HCT116 (cell line): Measurements from ENCODE around the gene TTF2. TPM values are rescaled to one million over a fixed set of nuclear protein-coding genes. Genes with fewer than 3 reads are reported as not detected.
A peak's percentile ranks its signal among the peaks of the same experiment; 100 is the strongest.

ENCODE experiments used
- ATAC-seq: fragments of 200-7000 bp; cut with Tn5 transposase; 2 replicates; pipeline ENCODE4 v1.9.1; 2020; ENCODE audit warnings: mild to moderate bottlenecking, moderate library complexity
- BruUV-seq: library from RNA; stranded (reverse); fragments of 400-500 nt; replicated peaks from 2 replicates; lab custom pipeline; 2021; lab: Mats Ljungman, UMichigan
- CTCF ChIA-PET: fragments of 300-600 bp; sonication (Branson Sonifier 250); formaldehyde crosslinking; loops from one replicate; lab custom pipeline; 2021; ENCODE audit warnings: antibody characterized with exemption; lab: Charles Lee
- POLR2A ChIA-PET: fragments of 300-600, 350-600 bp; sonication (Branson Sonifier 250); formaldehyde crosslinking; loops from one replicate; lab custom pipeline; 2021; ENCODE audit warnings: antibody characterized with exemption; lab: Charles Lee
- RAD21 ChIA-PET, 2 experiments: fragments of 300-600 bp; sonication (Branson Sonifier 250); formaldehyde crosslinking; loops; one replicate each; lab custom pipeline; 2023; ENCODE audit warnings: low total read pairs in 2 of 2; ENCODE audit not compliant: uncharacterized antibody in 2 of 2, unreplicated experiment in 2 of 2, low non-redundant PET in 1 of 2; lab: Charles Lee
- DNase-seq: peaks from one replicate; pipeline ENCODE4 v3.0.0-alpha.2; 2010; ENCODE audit warnings: low read depth, low spot score
- H2AFZ ChIP-seq: fragments of 200-600 bp; shearing (Covaris generic), sonication (generic); 2 replicates; pipeline ENCODE4 v1.6.1; 2017; ENCODE audit warnings: low read depth, mixed run types, mixed read lengths, antibody characterized with exemption, low read length; ENCODE audit not compliant: poor library complexity, severe bottlenecking
- H3K27ac ChIP-seq: 2 replicates; pipeline ENCODE4 v1.5.1; 2012; ENCODE audit warnings: low read depth, low read length
- H3K27me3 ChIP-seq: fragments of 200-600 bp; sonication (generic); 2 replicates; pipeline ENCODE4 v1.6.1; 2016; ENCODE audit warnings: mixed run types, low read length, mixed read lengths; ENCODE audit not compliant: insufficient read depth
- H3K36me3 ChIP-seq, 2 experiments: fragments of 200-500 bp in 1 of 2; fragments of 200-600 bp in 1 of 2; sonication (Bioruptor generic) in 1 of 2; sonication (generic) in 1 of 2; 2 replicates each; pipeline versions ENCODE4 v1.5.1 to v1.6.1; 2014 to 2016; ENCODE audit warnings: low read length in 2 of 2, inconsistent platforms in 1 of 2, mixed read lengths in 1 of 2, mixed run types in 1 of 2; ENCODE audit not compliant: insufficient read depth in 2 of 2, control insufficient read depth in 1 of 2
- H3K4me1 ChIP-seq, 2 experiments: fragments of 200-600 bp in 1 of 2; sonication (generic) in 1 of 2; 2 replicates each; pipeline versions ENCODE4 v1.5.1 to v1.6.1; 2012 to 2017; ENCODE audit warnings: low read length in 2 of 2, inconsistent platforms in 1 of 2, mild to moderate bottlenecking in 1 of 2, mixed read lengths in 1 of 2, mixed run types in 1 of 2, moderate library complexity in 1 of 2; ENCODE audit not compliant: insufficient read depth in 2 of 2, control insufficient read depth in 1 of 2
- H3K4me2 ChIP-seq: fragments of 200-600 bp; sonication (generic); 2 replicates; pipeline ENCODE4 v1.6.1; 2017; ENCODE audit warnings: mixed run types, low read length, mixed read lengths
- H3K4me3 ChIP-seq, 2 experiments: fragments of 200-600 bp in 1 of 2; sonication (generic) in 1 of 2; replicated peaks in 1 of 2; 2 replicates each; pipeline ENCODE4 v1.5.1; 2011 to 2016; ENCODE audit warnings: low read length in 2 of 2, control low read depth in 1 of 2, low read depth in 1 of 2, mild to moderate bottlenecking in 1 of 2, mixed read lengths in 1 of 2, mixed run types in 1 of 2
- H3K79me2 ChIP-seq: fragments of 200-600 bp; sonication (generic); 2 replicates; pipeline ENCODE4 v1.6.1; 2017; ENCODE audit warnings: mild to moderate bottlenecking, mixed run types, low read length, moderate library complexity, mixed read lengths; ENCODE audit not compliant: insufficient read depth
- H3K9ac ChIP-seq: fragments of 200-600 bp; sonication (generic); 2 replicates; pipeline ENCODE4 v1.6.1; 2016; ENCODE audit warnings: low read length, mixed read lengths
- H3K9me2 ChIP-seq: fragments of 200-600 bp; sonication (generic), shearing (Covaris generic); 2 replicates; pipeline ENCODE4 v1.6.1; 2017; ENCODE audit warnings: mixed run types, mild to moderate bottlenecking, moderate library complexity; ENCODE audit not compliant: insufficient read depth
- H3K9me3 ChIP-seq, 2 experiments: fragments of 200-500 bp in 1 of 2; fragments of 200-600 bp in 1 of 2; sonication (Bioruptor generic) in 1 of 2; sonication (generic) in 1 of 2; 2 replicates each; pipeline ENCODE4 v1.6.1; 2014 to 2017; ENCODE audit warnings: low read length in 2 of 2, mixed read lengths in 2 of 2, inconsistent platforms in 1 of 2, low read depth in 1 of 2, mild to moderate bottlenecking in 1 of 2, mixed run types in 1 of 2, moderate library complexity in 1 of 2; ENCODE audit not compliant: control insufficient read depth in 1 of 2, insufficient read depth in 1 of 2
- H4K20me1 ChIP-seq: fragments of 200-600 bp; sonication (generic), shearing (Covaris generic); 2 replicates; pipeline ENCODE4 v1.6.1; 2017; ENCODE audit warnings: mixed run types, mild to moderate bottlenecking, moderate library complexity; ENCODE audit not compliant: insufficient read depth
- CEBPB ChIP-seq: IDR thresholded peaks from 2 replicates; pipeline ENCODE4 v1.6.1; 2012; ENCODE audit warnings: low read depth
- EZH2phosphoT487 ChIP-seq: fragments of 200-600 bp; IDR thresholded peaks from 2 replicates; pipeline ENCODE4 v1.6.1; 2018; ENCODE audit warnings: antibody characterized with exemption, borderline replicate concordance
- JUND ChIP-seq: IDR thresholded peaks from 2 replicates; pipeline ENCODE4 v1.6.1; 2012
- POLR2A ChIP-seq: IDR thresholded peaks from 2 replicates; pipeline ENCODE4 v1.7.0; 2011; ENCODE audit warnings: borderline replicate concordance; ENCODE audit not compliant: insufficient read depth, insufficient read length; ENCODE audit errors: extremely low read depth
- TCF7L2 ChIP-seq: IDR thresholded peaks from 2 replicates; pipeline ENCODE4 v1.7.0; 2011; ENCODE audit warnings: borderline replicate concordance, inconsistent platforms; ENCODE audit not compliant: insufficient read depth, insufficient read length; ENCODE audit errors: extremely low read depth
- ZFX ChIP-seq: fragments of 450-650 bp; IDR thresholded peaks from 2 replicates; pipeline ENCODE4 v1.6.1; 2017
- intact Hi-C: fragments of 100-400 bp; cut with micrococcal nuclease; formaldehyde crosslinking; loops from 2 replicates; pipeline ENCODE4 v1.10.0; 2022
- total RNA-seq: library from RNA; stranded (reverse); gene quantifications from one replicate; pipeline ENCODE4 v1.2.1, GENCODE V29; 2021; ENCODE audit not compliant: unreplicated experiment
- TF ChIP-seq, protein P1 (sequence below): IDR thresholded peaks from 2 replicates; pipeline ENCODE4 v1.6.1; 2012
- TF ChIP-seq, protein P2 (sequence below): IDR thresholded peaks from 2 replicates; pipeline ENCODE4 v1.6.1; 2012
- TF ChIP-seq, protein P3 (sequence below): IDR thresholded peaks from 2 replicates; pipeline ENCODE4 v1.6.1; 2012; ENCODE audit warnings: low read depth

TTF2 gene
- total RNA-seq, 1 experiment from 2014 or later: 60.3 TPM

DNA sequence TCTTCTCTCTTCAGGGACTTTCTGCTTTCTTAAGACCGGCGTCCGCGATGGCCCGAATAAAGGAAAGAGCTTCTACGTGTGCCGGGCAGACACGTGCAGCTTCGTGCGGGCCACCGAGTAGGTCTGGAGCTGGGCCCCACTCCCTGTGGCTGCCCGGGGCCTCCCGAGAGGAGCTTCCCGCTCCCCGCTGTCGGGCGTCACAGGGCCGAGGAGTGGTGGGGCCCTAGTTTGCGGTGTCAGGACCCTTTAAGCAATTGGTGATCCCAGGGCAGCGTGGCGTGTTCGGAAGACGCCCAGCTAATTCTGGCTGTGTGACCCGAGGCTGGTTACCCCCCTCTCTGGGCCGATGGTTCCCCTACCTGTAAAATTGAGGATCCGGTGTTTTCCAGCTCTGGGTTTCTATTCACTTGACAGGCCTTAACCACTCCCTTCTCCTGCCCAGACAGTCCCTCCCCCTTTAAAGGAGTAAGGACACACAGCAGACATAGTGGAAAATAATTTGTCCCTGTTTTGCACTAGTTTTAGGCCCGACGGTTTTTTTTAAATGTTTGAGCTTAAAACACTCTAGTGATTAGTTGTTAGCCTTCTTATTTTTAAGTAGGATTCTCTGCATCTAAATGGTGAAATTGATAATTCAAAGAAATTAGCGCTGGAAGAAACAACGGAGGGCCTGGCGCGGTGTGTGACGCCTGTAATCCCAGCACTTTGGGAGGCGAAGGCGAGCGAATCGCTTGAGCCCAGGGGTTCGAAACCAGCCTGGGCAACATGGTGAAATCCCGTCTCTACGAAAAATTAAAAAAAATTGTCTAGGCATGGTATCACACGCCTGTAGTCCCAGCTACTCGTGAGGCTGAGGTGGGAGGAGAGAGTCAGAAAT is 553 bp downstream of the TTF2 start:
- Histone ChIP-seq H3K9ac (peak overlapping the region; percentile 89), H4K20me1 (no peaks in the 10 kb centered on the region), H3K4me3 (peak overlapping the region; percentile 90 to 95), H3K4me2 (peak overlapping the region; percentile 86), H3K27me3 (no peaks in the 10 kb centered on the region), H3K9me3 (no peaks in the 10 kb centered on the region), H3K9me2 (no peaks in the 10 kb centered on the region), H3K36me3 (peaks cover 0 to 4% of the 10 kb centered on the region in 2 experiments; a peak in 1 of 4 replicates), H3K4me1 (peaks cover 4 to 15% of the 10 kb centered on the region in 2 experiments; a peak in 3 of 4 replicates), H3K79me2 (peaks cover 52% of the 10 kb centered on the region), H2AFZ (no peak overlapping the region), H3K27ac (peak overlapping the region; percentile 45)
- TSS peak; percentile 81 for BruUV-seq
- intact Hi-C loops: loop anchor here (10.0 kb wide), 1 partner anchor 834 kb away; no protein-coding TSS in a partner anchor
- ATAC-seq (peak; percentile 59), DNase-seq (peak; percentile 21)
- ChIA-PET POLR2A (interaction anchor here (0.8 to 2.7 kb wide), 8 partner anchors 8 to 869 kb away, joined by 3 to 9 read pairs (median 3); partner anchors contain the start of genes GDAP2 and WDR3), RAD21 (interaction anchor here in 1 of 2 experiments (1.3 kb wide), 1 partner anchor 323 kb away, joined by 3 read pairs; no protein-coding TSS in a partner anchor), CTCF (interaction anchor here (0.6 to 2.6 kb wide), 9 partner anchors 68 to 737 kb away, joined by 3 to 28 read pairs (median 4); no protein-coding TSS in a partner anchor)
- TF ChIP-seq, protein P1, sequence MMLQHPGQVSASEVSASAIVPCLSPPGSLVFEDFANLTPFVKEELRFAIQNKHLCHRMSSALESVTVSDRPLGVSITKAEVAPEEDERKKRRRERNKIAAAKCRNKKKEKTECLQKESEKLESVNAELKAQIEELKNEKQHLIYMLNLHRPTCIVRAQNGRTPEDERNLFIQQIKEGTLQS: no peak
- TF ChIP-seq, protein P2, sequence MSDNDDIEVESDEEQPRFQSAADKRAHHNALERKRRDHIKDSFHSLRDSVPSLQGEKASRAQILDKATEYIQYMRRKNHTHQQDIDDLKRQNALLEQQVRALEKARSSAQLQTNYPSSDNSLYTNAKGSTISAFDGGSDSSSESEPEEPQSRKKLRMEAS: peak; percentile 58
- TF ChIP-seq JUND (no peak), TCF7L2 (no peak), CEBPB (no peak), POLR2A (no peak), ZFX (peak; percentile 41; the same call in 1 of the 2 replicates), EZH2phosphoT487 (no peak)
- TF ChIP-seq, protein P3, sequence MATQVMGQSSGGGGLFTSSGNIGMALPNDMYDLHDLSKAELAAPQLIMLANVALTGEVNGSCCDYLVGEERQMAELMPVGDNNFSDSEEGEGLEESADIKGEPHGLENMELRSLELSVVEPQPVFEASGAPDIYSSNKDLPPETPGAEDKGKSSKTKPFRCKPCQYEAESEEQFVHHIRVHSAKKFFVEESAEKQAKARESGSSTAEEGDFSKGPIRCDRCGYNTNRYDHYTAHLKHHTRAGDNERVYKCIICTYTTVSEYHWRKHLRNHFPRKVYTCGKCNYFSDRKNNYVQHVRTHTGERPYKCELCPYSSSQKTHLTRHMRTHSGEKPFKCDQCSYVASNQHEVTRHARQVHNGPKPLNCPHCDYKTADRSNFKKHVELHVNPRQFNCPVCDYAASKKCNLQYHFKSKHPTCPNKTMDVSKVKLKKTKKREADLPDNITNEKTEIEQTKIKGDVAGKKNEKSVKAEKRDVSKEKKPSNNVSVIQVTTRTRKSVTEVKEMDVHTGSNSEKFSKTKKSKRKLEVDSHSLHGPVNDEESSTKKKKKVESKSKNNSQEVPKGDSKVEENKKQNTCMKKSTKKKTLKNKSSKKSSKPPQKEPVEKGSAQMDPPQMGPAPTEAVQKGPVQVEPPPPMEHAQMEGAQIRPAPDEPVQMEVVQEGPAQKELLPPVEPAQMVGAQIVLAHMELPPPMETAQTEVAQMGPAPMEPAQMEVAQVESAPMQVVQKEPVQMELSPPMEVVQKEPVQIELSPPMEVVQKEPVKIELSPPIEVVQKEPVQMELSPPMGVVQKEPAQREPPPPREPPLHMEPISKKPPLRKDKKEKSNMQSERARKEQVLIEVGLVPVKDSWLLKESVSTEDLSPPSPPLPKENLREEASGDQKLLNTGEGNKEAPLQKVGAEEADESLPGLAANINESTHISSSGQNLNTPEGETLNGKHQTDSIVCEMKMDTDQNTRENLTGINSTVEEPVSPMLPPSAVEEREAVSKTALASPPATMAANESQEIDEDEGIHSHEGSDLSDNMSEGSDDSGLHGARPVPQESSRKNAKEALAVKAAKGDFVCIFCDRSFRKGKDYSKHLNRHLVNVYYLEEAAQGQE: no peak
